GM12872 (cell line): Measurements from ENCODE around the gene SMARCA4.

Experiments used
- TF ChIP-seq, protein P1 (sequence below): IDR thresholded peaks from 3 replicates; pipeline ENCODE4 v1.5.1; 2011; ENCODE audit warnings: low read depth, mild to moderate bottlenecking, low read length, moderate library complexity; ENCODE audit not compliant: insufficient read depth

Gene SMARCA4

GRCh38 chr19:11046605-11047354 lies 86.0 kb downstream of the SMARCA4 start:
- TF ChIP-seq, protein P1, sequence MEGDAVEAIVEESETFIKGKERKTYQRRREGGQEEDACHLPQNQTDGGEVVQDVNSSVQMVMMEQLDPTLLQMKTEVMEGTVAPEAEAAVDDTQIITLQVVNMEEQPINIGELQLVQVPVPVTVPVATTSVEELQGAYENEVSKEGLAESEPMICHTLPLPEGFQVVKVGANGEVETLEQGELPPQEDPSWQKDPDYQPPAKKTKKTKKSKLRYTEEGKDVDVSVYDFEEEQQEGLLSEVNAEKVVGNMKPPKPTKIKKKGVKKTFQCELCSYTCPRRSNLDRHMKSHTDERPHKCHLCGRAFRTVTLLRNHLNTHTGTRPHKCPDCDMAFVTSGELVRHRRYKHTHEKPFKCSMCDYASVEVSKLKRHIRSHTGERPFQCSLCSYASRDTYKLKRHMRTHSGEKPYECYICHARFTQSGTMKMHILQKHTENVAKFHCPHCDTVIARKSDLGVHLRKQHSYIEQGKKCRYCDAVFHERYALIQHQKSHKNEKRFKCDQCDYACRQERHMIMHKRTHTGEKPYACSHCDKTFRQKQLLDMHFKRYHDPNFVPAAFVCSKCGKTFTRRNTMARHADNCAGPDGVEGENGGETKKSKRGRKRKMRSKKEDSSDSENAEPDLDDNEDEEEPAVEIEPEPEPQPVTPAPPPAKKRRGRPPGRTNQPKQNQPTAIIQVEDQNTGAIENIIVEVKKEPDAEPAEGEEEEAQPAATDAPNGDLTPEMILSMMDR: no peak

DNA sequence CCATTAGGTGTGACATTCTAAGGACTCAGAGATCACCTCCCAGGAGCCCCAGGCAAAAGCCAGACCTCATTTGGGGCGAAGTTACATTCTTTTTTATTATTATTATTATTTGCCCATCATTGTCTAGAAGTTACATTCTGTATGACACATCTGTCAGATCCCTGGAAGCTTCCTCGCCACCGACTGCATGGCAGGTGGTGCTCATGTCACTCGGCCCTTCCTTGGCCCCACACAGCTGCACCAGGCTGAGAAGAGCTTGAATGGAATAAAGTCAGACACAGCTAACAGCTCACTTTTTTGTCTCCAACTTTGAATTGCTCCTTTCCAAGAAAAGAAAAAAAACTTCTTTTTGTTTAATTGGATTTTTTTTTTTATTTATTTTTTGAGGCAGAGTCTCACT lies 87.0 kb downstream of the SMARCA4 start:
- TF ChIP-seq, protein P1: no peak

DNA sequence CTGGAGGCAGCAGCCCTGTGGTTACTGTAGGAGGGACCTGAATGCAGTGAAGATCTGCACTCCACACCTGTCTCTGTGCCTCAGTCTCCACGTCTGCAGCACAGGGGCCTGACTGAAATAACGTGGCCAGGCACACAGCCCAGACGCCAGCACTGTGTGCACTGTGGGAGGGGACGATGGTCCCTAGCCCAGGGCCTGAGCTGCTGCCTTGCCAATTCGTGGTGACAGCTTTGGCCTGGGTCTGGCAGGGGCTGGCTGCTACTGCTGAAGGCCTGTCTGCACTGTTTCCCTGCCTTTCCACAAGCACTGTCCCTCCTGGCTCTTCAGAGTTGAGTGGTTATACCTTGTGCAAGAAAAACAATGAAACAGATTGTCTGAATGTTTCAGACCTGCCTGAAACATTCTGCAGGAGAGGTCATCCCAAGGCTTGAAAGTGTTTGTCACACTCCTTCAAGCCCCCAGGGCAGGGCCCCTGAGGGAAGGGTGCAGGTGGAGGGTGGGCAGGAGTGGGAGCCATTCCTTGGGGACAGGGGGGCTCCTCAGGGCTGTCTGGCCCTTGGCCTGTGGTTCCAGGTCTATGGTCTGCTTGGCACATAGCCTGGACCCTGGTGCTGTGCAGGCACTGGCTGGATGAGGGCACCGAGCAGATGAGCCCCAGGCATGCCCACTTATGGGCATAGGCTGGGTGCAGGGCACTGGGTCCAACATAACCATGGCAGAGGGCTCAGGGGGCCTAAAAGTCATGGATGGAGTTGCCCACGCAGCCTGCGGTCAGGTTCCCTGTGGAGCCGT lies 89.7 kb downstream of the SMARCA4 start:
- TF ChIP-seq, protein P1: no peak

GRCh38 chr19:11053817-11054195 lies 93.0 kb downstream of the SMARCA4 start:
- TF ChIP-seq, protein P1: no peak

DNA sequence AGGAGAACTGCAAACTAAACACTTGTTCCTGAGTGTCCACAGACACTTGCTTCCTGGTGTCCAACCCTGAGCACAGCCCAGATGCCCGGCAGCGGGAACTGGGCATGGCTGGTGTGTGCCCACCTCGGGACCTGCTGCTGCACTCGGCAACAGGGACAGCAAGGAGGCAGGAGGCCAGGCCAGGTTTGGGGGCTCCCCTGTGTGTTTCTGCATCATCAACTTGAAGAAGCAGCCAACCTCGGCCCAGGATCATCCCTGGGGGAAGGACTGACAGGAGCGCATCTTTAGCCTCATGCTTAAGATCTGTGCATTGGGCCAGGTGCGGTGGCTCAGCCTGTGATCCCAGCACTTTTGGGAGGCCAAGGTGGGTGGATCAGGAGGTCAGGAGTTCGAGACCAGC lies 93.4 kb downstream of the SMARCA4 start:
- TF ChIP-seq, protein P1: no peak

DNA sequence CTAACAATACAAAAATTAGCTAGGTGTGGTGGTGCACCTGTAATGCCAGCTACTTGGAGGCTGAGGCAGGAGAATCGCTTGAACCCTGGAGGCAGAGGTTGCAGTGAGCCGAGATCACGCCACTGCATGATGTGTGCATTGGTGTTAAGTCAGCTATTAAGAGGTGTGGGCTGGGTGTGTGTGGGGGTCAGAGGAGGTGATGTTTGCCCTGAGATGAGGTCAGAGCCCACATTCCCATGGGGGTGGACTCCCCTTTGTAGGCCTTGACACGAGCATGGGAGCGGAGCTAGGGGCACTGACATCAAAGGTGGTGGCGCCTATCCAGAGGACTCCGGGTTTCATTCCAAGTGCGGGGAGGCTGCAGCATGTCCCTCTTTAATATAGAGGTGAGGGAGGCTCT lies 93.8 kb downstream of the SMARCA4 start:
- TF ChIP-seq, protein P1: no peak

DNA sequence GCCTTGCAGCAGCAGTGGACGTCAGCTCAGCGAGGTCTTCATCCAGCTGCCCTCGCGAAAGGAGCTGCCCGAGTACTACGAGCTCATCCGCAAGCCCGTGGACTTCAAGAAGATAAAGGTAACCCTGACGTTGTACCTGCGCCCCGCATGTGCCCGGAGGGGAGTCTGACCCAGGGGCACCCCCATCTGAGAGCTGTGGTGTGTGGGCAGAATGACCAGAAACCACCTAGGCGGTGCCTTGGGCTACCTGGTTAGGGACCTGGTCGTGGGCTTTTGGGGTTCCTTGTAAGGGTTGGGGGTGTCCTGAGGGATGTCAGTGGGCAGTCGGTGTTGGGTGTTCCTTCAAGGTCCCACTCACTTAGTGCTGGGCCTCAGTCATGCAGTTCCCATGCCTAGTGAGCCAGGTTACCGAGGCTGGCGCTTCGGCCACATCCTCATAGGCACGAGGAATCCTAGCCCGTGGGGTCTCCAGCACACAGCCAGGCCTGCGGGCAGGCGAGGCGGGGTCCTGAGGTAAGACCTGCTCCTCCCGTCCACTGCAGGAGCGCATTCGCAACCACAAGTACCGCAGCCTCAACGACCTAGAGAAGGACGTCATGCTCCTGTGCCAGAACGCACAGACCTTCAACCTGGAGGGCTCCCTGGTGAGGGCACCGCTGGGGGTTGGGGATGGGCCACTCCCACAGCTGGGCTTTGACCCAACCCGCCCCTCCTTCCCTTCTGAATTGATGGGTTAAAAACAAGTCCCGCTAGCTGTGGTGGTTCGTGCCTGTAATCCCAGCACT lies 97.6 kb downstream of the SMARCA4 start:
- TF ChIP-seq, protein P1: no peak
